ENCODE data around the gene PTX4.

The PTX4 gene

GRCh38 chr16:1477033-1477432 lies 11.7 kb downstream of the PTX4 start:
- H3K4me3 ChIP-seq (ENCODE audit: low read depth, low read length) = no peak overlapping the region
- TF ChIP-seq, protein P1, sequence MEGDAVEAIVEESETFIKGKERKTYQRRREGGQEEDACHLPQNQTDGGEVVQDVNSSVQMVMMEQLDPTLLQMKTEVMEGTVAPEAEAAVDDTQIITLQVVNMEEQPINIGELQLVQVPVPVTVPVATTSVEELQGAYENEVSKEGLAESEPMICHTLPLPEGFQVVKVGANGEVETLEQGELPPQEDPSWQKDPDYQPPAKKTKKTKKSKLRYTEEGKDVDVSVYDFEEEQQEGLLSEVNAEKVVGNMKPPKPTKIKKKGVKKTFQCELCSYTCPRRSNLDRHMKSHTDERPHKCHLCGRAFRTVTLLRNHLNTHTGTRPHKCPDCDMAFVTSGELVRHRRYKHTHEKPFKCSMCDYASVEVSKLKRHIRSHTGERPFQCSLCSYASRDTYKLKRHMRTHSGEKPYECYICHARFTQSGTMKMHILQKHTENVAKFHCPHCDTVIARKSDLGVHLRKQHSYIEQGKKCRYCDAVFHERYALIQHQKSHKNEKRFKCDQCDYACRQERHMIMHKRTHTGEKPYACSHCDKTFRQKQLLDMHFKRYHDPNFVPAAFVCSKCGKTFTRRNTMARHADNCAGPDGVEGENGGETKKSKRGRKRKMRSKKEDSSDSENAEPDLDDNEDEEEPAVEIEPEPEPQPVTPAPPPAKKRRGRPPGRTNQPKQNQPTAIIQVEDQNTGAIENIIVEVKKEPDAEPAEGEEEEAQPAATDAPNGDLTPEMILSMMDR (IDR thresholded peaks at IDR 0.05; ENCODE audit: low read depth, low read length, missing control alignments) = no peak
- no peak for DNase-seq (ENCODE audit: low read depth)

DNA sequence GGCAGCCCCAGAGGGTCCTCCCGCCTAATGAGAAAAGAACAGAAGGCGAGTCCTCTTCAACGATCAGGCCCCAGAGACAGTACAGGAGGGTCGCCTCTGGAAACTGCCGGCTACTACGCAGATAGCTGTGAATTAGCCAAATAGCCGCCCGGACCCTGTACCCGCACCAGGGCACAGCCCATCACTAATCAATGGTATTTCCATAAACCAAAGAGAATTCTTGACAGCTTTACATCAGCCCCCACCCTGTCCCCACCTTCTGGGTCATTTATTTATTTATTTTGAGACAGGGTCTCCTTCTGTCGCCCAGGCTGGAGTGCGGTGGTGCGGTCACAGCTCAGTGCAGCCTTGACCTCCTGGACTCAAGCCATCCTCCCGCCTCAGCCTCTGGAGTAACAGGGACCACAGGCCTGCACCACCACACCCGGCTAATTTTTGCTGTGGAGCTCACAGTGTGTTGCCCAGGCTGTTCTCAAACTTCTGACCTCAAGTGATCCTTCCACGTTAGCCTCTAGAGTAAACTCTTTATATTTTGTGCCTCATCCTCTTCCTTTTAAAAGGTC lies 13.1 kb downstream of the PTX4 start:
- DNase-seq (ENCODE audit: low read depth) = no peak
- TF ChIP-seq, protein P1 (IDR thresholded peaks at IDR 0.05; ENCODE audit: low read depth, low read length, missing control alignments) = no peak
- peak overlapping the region; percentile 88 for H3K4me3 ChIP-seq (ENCODE audit: low read depth, low read length)

DNA sequence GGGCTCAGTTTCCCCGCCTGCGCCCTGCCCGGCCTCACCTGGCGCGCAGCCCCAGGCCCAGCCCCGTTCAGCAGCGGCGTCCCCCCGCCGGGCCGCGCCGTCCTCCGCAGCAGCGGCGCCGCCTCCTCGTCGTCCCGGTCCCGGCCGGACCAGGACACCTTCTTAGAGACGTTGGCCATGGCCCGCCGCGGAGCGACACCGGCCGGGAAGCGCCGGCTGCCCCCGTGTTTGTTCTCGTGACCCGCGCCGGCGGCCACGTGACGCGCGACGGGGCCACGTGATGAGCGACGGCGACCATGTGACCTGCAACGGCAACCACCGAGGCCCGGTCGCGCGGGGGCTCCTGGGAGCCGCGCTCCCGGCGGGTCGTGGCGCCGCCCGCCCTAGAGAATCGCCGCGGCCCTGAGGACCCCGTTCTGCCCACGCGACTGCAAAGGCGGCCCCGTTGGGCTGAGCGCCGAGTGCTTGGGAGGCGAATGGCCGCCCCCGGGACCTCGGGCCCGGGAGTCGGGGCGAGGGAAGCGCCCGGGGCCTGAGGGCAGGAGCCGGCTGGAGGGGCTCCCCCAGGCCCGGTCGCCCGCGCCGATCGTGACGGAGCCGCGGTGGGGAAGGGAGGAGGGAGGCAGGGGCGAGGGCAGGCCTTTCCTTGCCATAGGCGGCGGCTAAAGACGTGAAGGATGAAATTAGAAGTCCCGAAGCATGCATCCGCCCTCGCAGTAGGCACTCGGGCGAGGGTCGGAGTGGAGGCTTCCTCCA lies 13.8 kb downstream of the PTX4 start, which contains the start of gene CLCN7:
TSS of gene CLCN7 (minus strand) at position 233 of the 756 bp plus-strand sequence. CDS start at position 179, 54 bp downstream.
- H3K4me3 ChIP-seq (ENCODE audit: low read depth, low read length) = peak within 1 kb of the TSS; percentile 88
- peak; percentile 49 for DNase-seq (ENCODE audit: low read depth)

DNA sequence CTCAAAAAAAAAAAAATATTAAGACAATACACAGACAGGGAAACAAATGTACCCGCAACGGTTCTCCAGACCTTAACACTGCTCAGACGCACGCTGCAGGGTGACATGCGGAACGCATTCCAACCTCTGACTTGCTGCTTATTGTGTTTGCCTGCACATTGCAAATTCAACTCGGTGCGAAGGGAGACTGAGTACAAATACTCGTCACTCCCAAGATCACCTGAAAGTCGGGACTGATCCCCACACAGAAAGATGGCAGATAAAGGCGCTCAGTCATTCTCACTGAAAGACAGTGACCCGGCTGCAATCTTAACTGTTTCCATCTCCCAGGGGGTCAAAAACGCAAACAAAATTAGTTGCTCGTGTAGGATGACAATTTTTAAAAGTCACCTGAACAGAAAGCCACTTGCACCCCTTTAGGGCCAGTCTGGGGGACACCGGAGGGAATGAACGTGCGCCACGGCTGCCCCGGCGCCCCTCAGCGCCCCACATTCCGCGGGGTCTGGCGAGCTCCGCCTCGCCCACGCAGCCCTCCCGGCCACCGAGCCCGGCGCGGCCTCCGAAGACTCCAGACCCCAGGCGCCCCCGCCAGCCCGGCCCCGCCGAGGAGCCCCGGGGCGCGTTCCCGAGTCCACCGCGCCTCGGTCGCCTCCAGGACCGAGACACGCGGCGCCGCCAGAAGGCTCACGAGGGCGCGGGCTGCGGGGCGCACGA lies 14.5 kb downstream of the PTX4 start:
- TF ChIP-seq, protein P1 (IDR thresholded peaks at IDR 0.05; ENCODE audit: low read depth, low read length, missing control alignments) = no peak
- no peak for DNase-seq (ENCODE audit: low read depth)

More for the DNA sequence above, 13.8 kb downstream of the PTX4 start, which contains the start of gene CLCN7:
- TF ChIP-seq, protein P1 (IDR thresholded peaks at IDR 0.05; ENCODE audit: low read depth, low read length, missing control alignments) = no peak

GRCh38 chr16:1472974-1473373 lies 15.8 kb downstream of the PTX4 start:
- no peak for DNase-seq (ENCODE audit: low read depth)
- TF ChIP-seq, protein P1 (IDR thresholded peaks at IDR 0.05; ENCODE audit: low read depth, low read length, missing control alignments) = no peak
- H3K4me3 ChIP-seq (ENCODE audit: low read depth, low read length) = no peak overlapping the region

More for the DNA sequence above, 14.5 kb downstream of the PTX4 start:
- H3K4me3 ChIP-seq (ENCODE audit: low read depth, low read length) = peak overlapping the region; percentile 88

DNA sequence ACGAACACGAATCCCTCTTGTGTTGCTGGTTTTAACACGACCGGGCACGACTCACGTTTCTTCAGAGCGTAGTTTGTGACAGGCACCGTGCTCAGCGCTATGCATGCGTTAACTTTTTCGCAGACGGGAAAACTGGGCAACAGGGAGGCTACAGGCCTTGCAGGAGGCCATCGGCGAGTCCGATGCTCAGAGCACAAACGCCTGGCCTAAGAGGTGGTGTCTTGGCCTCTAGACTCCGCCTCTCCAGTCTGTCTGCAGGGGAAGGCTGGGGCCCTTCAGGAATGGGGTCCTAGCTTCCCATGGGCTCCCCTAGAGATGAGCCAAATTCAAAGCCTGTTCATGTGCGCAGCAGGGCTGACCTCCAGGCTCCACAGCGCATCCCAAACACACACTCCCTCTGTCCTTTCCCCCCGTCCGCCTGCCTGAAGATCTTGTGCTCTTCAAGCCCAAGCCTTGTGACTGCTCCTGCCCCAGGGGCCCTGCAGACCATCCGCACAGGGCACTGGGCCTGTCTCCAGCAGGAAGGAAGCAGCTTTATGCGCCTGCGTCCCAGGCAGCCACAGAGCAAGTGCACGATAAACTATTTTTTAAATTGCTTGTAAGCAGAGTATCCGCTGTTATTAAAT lies 17.1 kb downstream of the PTX4 start:
- TF ChIP-seq, protein P1 (IDR thresholded peaks at IDR 0.05; ENCODE audit: low read depth, low read length, missing control alignments) = no peak
- no peak for DNase-seq (ENCODE audit: low read depth)
- H3K4me3 ChIP-seq (ENCODE audit: low read depth, low read length) = no peak overlapping the region
